GM19328 (cell line): ENCODE results near the gene XPO5.

Experiments used
- ATAC-seq: cut with Tn5 transposase; IDR thresholded peaks from one replicate; pipeline ENCODE4 v1.9.1; 2021; ENCODE audit warnings: mild to moderate bottlenecking, moderate library complexity; ENCODE audit not compliant: unreplicated experiment

Gene XPO5

GRCh38 chr6:43520097-43520496, 55.7 kb downstream of the XPO5 start:
- ATAC-seq, result no peak

GRCh38 chr6:43517505-43518357, 58.1 kb downstream of the XPO5 start:
- no peak for ATAC-seq

DNA sequence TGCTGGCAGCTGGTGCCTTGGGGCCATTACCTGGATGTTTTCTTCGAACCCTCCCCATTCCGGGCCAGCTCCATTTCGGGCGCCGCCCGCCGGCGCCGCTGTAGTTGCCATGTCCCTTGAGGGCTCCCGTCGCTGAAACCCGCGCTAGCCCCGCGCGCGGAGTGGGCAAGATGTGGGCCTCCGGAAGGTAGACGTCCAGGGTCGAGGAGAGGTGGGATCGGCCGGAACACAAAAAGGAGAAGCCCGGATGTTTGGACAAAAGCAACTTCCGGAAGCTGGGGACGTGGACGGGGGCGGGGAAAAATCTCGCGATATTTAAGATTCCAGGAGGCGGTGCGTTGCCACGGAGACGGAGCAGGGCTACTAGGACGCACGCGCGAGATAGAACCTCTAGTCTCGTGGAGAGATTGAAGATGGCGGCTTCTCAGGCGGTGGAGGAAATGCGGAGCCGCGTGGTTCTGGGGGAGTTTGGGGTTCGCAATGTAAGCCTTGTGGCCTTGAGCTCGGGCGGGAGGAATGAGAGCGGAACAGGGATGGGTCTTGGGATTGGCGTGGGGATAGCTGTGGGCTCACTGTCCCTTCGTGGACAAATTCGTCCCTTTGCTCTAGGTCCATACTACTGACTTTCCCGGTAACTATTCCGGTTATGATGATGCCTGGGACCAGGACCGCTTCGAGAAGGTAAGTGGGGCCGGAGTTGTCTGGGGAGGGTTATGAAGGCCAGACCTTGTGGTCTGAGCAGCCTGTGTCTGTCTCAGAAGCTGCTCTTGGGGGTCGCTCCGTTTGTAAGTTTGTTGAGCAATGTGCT, 58.9 kb downstream of the XPO5 start, which contains the start of the genes POLR1C and YIPF3:
Gene POLR1C, plus strand, starts transcription at position 393 of the 808 bp plus-strand sequence. Its CDS starts 21 bp downstream, at position 414.
Gene YIPF3, minus strand, starts transcription at position 230 of the 808 bp plus-strand sequence. Its CDS starts 119 bp downstream, at position 111.
- ATAC-seq, result peak; percentile 78

DNA sequence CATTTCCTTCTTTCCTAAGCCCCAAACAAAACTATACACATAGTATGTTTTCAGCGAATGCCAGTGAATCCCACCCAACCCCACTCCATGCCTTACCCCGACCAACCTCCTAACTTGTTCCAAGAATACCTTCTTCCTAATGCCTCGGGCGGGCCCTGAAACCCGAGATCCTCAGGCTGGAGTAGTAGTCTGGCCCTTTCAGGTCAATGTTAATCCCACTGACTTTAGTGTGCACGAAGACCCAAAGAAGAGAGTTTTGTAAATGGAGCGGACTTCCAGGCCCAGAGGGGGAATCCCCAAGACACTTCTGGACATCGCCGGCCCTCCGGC, 59.5 kb downstream of the XPO5 start:
- no peak for ATAC-seq

DNA sequence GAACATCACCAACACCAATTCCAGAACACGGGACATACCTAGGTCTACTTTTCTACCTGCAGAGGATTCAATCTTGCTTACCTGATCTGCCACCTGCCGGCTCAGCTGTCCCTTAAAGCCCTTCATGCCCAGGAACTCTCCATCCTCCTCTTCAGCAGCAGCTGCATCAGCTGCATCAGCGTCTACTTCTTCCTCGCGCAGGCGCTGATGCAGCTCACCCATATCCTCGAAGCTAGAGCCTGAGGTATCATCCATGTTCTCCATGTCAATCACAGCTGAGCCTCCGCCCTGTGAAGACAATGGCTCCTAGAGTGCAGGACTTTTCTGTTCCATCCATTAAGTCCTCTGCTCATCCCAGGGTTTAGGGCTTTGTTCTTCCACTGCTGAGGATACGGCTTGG, 60.0 kb downstream of the XPO5 start:
- no peak for ATAC-seq

DNA sequence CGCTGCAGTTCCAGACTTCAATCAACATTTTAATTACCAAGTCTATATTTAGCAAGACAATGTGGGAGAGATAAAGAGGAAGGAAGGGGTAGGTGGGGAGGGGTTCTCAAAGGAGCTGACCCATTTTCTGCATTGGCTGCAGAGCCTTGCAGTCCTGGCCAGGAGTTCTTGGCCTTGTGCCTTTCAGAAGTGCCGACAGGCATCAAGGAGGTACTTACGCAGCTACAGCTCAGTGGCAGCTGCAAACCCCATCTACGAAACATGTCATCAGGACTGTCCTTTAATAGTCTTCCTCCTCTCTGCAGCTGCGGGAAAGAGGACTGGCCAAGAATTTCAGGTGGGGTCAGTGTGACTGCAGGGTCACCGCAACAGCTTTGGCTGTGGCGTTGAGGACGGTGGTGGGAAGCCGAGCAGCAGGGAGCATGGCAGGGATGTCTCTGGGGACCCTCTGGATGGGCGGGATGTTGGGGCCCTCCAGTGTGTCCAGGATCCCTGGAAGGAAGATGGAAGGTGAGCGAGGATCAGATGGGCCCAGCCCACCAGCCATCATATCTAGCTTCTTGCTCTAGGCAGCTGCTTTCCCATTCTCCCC, 63.9 kb downstream of the XPO5 start:
- ATAC-seq, result no peak

DNA sequence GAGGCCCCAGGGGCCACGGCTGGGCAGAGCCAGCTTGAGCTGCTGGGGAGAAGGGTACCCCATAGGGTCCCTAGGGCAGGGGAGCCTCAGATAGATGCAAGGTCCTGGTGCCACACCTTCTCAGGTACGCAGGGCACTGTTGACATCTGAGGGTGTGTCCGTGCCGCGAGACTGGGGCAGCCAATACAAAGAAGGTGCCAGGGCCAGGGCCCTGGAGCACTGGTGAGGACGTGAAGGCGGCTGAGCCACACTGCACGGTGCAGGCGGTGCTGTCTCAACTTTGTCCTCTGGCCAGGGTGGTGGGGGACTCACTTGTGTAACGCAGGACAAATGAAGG, 65.0 kb downstream of the XPO5 start:
- no peak for ATAC-seq

GRCh38 chr6:43509984-43510826, 65.6 kb downstream of the XPO5 start, which contains the start of gene LRRC73:
Gene LRRC73, minus strand, starts transcription at chr6:43510346. Its CDS starts 561 bp downstream, at chr6:43509785.
- ATAC-seq, result peak; percentile 64

- no peak for ATAC-seq
Observed at GRCh38 chr6:43509142-43509983, 66.5 kb downstream of the XPO5 start.

DNA sequence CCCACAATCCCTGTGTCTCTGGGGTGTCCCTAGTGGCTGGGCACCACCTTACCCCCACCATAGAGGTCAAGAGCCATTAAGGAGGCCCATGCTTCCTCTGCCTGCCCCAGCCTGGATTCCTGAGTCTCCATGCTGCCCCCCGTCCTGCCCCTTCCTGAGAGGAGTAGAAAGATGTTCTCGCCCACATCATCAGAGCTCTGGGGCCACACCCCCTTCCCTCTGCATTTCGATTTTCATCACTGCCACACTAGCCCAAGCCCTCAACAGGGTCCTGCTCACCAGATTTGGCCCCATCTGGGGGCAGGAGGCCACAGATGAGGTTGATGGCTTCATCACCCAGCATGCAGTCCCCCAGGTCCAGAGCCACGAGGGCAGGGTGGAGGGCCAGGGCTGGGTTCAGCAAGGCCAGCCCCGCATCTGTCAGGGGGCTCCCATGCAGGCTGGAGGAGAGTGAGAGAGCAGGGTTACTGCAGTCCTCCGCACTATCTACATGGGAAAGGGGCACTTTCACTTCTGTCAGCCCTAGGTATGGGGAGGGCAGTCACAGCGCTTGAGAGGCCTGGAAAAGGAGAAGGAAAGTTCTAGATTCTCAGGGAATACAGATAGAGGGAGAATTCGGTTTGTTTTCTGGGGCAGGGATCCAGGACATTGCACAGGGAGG, 67.2 kb downstream of the XPO5 start:
- no peak for ATAC-seq

GRCh38 chr6:43506667-43507471, 69.0 kb downstream of the XPO5 start:
- peak; percentile 41 for ATAC-seq

GRCh38 chr6:43506171-43506570, 69.7 kb downstream of the XPO5 start:
- no peak for ATAC-seq

DNA sequence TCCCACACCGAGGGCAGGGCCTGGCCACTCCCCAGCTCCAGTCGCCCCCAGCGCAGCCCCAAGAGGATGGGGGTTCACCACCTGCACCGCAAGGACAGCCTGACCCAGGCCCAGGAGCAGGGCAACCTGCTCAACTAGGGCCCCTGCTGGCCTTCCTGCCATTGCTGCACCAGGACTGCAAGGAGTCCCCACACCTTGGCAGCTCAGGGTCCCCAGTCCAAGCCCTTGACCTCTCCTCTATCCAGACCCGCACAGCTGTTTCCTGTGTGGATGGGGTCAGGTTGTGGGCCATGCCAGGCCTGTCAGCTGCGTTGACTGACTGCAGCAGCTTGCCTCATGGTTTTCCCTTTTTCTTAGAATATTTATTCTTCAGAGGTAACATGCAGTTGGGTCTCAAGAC, 70.1 kb downstream of the XPO5 start:
- no peak for ATAC-seq

GRCh38 chr6:43504756-43505593, 70.9 kb downstream of the XPO5 start:
- no peak for ATAC-seq

DNA sequence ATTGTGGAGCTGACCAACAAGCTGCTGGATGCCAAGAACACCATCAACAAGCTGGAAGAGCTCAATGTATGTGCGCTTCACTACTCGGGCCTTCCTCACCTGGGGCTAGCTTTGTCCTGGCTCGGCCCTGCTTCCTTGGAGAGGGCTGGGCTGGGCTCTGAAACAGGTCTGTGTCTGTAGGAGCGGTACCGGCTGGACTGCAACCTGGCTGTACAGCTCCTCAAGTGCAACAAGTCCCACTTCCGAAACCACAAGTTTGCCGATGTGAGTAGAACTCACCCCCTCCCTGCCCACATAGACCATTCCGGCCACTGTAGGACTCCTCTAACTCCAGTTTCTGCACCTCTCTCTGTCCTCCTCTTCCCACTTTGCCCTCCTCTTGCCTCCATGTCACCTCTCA, 72.4 kb downstream of the XPO5 start:
- no peak for ATAC-seq

DNA sequence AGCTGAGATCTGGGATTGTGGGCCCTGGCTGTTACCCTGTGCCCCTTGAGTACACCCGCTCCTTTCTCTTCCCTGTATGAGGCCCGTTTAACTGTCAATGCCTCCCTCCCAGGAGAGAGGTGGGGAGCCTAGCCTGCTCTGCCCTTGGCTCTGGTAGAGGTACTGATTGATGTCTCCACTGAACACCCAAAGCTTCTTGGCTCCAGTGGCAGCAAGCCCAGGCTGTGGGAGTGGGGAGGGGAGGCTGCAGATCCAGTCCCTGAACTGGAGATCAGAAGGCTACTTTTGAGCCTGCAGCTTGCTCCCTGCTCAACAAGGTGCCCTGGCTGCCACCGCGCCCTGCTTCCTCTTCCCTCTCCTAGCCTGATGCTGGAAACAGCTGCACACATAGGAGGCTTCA, 73.2 kb downstream of the XPO5 start:
- no peak for ATAC-seq

- no peak for ATAC-seq
Observed at GRCh38 chr6:43500921-43501320, 74.9 kb downstream of the XPO5 start.
